Activated CD4-positive, CD25-positive, alpha-beta regulatory T cell treated with anti-CD3 and anti-CD28 coated beads, Interleukin-2, amount 50 U/mL, for 16 hours (primary cell): Measurements from ENCODE around the gene ANKRD24.
"Not testable (repeated sequence)": the region's sequence is repeated elsewhere in the genome, so short reads cannot be mapped to it uniquely, and the experiment has no call there.

Experiments used
- DNase-seq: peaks from one replicate; pipeline ENCODE4 v3.0.0-alpha.2; 2020; ENCODE audit warnings: low read depth, low spot score

ANKRD24 gene

DNA sequence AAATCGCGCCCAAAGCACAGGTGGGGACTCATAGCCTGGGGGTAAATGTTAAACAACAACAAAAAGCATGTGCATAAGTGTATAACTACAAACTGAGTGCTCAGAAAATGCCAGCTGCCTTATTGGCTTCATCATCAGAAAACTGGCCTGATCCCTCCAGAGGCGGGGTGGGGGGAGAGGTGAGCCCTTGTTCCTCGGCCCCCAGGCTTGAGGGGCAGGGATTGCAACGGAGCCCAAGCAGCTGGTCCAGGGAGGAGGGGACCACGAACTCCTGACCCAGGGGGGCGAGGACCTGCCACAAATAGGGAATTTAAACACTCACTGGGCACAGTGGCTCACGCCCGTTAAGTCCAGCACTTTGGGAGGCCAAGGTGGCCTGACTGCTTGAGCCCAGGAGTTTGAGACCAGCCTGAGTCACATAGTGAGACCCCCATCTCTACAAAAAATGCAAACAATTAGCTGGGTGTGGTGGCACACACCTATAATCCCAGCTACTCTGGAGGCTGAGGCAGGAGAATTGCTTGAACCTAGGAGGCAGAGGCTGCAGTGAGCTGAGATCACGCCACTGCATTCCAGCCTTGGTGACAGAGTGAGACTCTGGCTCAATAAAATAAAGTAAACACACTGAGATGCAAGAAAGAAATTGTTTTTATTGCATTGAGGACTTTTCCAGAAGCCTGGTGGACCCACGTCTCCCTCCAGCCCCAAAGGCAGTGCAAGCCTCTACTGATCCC, 8.8 kb upstream of the ANKRD24 start:
- DNase-seq: no peak

DNA sequence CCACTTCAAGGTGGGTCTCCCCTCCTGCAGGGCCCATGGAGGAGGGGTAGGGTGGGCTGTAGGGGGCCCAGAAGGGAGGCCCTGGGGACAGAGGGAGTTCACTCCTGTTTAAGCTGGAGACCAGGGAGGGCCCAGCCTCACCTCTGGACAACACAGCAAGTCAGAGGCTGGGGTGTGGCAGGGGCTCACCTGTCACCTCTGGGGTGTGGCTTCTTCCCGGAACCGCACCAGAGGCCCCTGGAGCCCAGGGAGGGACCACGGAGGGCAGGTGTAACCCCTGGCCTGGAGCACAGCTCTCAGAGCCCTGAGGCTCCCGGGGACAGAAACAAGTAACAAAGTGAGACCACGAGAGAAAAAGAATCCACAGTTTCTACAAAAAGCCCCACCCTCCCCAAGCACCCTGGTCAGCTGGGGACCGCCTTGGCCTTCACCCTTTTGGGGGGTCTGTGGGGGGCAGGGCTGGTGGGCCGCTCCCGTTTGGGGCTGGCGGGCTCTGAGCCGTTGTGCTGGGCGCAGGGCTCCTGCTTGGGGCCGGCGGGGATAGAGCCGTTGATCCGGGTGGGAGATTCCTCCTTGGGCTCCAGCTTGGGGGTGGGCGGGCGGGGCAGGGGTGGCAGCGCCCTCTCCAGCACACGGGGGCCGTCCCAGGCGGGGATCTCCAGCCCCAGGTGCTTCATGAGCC, 8.1 kb upstream of the ANKRD24 start:
- DNase-seq: no peak

GRCh38 chr19:4174895-4175668, 7.4 kb upstream of the ANKRD24 start:
- DNase-seq: no peak

GRCh38 chr19:4175669-4175931, 6.9 kb upstream of the ANKRD24 start:
- DNase-seq: no peak

DNA sequence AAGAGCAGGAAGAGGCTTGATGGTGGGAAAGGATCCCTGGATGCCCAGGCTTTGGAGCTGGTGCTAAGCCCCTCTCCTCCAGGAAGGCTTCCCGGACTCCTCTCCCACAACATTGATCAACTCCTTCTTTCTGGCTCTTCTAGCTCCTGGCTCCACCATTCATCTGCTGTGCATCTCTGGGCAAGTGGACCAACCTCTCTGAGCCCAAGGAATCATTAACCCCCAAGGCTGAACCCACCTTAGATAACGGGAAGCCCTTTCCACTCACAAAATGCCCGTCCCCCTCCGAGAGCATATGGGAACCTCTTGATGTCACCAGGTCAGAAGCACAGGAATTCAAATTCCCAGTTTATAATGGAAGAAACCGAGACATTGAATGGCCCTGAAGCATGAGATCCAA, 5.3 kb upstream of the ANKRD24 start:
- DNase-seq: no peak

DNA sequence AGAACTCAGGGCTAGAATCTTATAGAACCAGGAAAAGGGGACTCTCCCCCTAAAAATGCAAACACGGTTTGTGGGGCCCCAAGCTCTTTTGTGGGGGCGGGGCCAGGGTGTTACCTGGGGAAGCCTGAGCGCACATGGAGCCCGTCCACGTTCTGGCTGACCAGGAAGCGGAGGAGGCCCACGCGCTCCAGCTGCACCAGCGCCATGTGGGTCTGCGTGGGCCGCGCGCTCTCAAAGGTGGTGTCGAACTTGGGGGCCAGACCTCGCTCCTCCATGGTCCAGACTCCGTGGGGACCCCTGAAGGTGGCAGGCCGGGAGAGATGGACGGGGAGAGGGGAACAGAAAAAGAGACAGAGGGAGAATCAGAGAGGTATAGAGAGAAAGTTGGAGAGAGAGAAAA, 3.5 kb upstream of the ANKRD24 start:
- no peak for DNase-seq

- no peak for DNase-seq
Observed at GRCh38 chr19:4181053-4181508, 1.4 kb upstream of the ANKRD24 start.

DNA sequence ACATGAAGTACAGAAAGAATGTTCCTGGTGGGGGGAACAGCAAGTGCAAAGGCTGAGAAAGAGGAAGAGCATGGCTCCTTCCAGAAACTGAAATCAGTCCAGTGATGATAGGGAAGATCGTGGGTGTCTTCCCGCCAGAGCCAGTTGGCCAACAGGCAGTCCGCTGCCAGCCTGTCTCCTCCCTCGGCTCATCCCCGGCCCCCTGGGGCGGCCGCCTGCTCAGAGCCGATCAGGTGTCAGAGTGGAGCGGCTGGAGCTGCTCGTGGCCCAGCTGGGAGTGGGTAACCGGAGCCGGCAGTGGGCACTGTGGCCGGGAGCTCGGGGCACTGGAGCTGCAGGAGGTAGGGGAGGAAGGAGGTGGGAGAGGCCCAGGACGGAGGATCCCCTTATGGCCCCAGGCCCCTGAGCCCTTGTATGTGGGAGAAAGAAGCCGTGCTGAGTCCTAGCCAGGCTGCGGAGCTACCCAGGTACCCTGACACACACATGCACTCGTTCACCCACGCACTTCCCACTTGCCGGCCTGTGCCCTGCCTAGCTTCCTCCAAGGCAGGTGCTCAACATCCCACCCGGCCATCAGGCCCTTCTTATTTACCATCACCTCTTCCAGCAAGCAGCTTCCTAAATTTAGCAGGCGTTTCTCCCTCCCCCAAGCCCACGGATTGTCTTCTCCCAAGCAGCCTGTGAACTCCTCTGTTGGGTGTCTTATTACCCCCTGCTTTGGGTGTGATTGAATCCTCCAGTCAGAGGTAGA, 1.7 kb downstream of the ANKRD24 start:
- DNase-seq: no peak

GRCh38 chr19:4184718-4185352, 2.3 kb downstream of the ANKRD24 start:
- DNase-seq: no peak

DNA sequence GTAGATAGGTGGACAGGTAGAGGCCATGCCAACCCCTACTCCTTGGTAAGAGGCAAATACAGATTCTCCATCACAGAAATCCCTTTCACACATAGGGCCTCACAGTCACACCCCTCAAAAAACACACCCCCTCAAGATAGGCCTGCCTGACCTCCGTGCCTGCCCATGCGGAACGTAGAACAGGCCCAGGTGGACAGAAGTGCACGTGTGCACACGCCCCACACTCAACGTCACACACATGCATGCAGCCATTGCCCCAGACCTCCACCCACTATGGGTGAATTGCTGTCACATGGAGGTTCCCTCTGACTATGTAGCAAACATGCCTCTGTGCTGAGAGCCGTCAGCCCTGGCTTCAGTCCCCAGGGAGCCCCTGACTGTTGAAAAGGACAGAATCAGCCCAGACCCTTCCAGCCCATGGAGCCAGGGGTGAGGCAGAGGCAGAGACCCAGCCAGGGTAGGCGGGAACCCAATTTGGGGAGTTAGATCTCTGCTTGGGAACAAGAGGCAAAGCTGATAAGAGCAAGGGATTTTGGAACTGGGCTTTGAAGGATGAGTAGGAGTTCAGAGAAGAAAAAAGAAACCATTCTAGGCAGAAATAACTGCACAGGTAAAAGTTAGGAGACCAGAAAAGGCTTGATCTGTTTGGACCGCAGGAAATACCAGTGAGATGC, 3.1 kb downstream of the ANKRD24 start:
- DNase-seq: no peak

DNA sequence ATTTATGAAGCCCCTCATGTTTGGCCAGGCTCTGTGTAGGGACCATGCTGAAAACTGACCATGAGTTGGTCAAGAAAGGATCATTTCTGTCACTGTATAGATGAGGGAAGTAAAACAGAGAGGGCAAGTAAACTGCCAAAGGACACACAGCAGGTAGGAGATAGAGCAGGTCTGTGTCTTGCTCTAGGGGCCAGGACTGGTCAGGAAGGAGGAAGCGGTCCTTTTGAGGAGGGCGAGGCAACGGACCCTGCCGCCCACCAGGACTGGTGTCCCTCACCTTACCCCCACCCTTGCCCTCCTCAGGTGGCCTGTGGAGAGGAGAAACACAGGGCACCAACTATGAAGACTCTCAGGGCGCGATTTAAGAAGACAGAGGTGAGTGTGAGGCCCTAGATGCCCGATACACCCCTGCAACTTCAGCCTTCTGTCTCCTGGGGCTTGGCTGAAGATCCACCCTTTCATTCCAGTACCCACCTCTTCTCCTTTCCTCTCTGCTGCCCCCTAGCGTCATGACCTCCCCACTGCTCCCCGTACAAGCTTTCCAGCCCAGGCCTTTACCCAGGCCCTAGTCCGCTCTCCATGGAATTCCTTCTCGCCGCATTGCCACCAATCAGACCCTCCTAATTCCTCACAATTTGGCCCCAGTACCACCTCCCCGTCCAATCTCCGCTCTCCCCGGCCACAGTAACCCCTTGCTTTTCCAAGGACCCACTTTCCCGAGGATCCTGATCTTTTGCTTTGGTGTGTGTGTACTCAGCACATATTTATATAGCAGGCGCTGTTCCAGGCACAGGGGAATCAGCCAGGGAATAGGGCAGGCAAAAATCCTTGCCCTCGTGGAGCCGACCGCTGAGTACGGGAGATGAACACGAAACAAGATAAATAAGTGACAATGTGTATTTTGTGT, 3.9 kb downstream of the ANKRD24 start:
- peak; percentile 58 for DNase-seq

- no peak for DNase-seq
Observed at GRCh38 chr19:4187313-4188122, 5.0 kb downstream of the ANKRD24 start.

DNA sequence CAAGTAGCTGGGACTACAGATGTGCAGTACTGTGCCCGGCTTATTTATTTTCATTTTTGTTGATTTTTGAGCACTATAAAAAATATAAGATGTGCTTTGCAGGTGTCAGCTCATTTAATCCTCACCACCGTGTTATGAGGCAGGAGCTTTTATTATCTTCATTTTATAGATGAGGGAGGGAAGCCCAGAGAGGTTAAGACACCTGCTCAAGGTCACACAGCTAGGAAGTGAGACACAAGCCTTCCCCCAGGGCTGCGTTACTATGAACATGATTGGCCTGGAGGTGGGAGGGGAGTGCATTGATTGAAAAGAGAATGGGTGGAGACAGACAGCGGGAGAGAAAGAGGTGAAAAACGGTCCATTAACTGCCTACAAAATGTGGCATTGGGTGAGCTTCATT, 7.2 kb downstream of the ANKRD24 start:
- no peak for DNase-seq

GRCh38 chr19:4192537-4192936, 10.0 kb downstream of the ANKRD24 start:
- not testable (repeated sequence) for DNase-seq

GRCh38 chr19:4194353-4194752, 11.9 kb downstream of the ANKRD24 start:
- DNase-seq: no peak

DNA sequence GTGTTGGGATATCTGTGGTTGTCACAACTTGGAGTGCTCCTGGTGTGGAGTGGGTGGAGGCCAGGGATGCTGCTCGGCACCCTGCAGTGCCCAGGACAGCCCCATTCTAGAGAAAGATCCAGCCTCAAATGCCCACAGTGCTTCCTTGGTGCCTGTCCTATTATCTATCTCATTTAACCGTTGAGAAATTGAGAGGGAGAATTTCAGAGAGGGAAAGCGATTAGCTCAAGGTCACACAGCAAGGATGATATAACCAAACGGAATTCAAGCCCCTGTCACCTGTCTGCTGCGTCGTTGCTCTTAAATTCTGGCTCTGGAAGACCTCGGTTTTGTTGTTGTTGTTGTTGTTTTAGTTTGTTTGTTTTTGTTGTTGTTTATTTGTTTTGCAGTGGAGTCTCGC, 13.5 kb downstream of the ANKRD24 start:
- DNase-seq: no peak

DNA sequence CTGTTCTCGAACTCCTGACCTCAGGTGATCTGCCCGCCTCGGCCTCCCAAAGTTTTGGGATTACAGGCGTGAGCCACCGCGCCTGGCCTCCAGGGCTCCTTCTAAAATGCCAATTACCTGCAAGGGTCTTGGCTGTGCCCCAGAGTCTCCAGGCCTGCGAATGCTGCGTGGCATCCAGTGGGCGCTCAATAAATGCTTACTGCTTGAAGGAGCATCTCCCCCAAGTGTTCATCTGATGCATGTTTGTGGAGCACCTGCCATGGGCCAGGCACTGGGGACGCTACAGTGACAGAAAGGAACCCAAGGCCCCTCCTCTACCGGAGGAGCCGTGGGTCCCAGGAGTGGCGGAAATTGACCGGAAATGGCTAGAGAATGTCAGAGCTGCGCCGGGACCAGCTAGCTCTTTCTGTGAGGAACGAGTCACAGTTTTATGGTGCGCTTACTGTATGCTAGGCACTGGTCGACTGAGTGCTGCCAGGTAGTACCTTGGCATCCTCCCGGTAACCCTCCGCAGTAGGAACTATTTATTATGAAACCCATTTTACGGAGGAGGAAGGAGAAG, 14.2 kb downstream of the ANKRD24 start:
- no peak for DNase-seq

GRCh38 chr19:4197228-4197624, 14.7 kb downstream of the ANKRD24 start:
- no peak for DNase-seq
